Measurements from ENCODE around the gene OR10C1.

The OR10C1 gene

DNA sequence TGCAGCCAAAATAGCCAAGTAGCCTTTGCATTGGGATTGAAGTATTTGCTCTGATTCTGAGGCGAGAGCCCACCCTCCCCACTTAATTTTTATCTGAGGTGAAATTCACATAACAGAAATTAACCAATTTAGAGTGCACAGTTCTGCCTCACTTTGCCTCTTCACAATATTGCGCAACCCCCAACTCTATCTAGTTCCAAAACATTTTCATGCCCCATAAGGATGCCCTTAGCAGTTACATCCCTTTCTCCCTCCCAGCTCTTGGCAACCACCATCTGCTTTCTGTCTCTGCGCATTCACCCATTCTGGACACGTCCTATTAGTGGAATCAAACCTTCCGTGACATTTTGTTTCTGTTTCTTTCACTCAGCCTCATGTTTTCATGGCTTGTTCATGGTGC lies 39.6 kb downstream of the OR10C1 start:
- DNase-seq = no peak

DNA sequence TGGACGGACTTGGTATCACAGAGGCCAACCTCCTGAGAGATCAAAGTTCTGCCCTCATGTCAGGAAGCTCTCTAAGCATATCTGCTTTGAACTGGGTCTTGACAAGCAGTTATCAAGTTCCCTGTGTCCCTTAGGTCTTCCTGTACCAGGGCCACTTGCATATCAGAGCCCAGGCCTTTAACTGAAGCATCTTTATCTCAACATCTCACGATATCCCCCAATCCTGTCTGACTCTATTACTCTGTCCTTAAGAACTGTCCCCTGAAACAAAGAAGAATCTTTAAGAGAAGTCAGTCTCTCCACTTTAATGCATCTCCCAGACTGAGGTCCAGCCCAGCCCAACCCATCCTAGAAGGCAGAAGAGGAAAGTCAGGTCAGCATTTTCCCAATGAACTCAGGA lies 40.5 kb downstream of the OR10C1 start:
- DNase-seq = no peak

DNA sequence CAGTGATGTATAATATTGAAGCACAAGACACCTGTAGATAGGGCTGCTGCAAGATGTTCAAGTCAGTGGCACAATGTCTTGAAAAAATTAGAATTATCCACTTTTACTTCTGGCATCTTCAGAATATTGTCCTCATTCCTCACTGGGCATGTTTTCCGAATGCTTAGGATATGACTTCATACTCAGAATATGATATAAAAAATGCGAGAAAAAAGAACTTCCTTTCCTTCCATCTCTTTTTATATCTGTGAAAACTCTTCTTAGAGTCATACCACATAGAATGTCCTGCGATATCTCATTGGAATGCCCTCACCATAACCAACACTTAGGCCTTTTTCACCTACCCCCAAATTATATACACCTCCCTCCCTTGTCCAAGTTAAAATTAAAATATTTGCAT lies 44.1 kb downstream of the OR10C1 start:
- no peak for DNase-seq

DNA sequence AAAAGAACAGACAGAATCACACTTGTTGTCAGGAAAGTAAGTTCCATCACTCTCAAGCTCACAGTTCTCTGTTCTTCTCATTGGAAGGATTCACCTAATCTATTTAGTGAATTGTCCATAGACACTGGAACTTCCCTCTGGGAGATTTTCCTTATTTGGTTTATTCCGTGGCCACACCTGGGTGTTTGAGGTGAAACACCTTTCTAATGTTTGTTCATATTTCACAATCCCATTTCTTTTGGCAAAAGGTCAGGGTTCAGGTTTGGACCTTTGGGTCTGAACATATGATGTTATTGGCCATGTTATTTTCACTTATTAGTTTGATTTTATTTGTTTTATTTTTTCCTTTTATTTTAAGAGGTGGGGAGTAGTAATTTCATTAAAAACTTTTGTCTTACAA lies 44.6 kb downstream of the OR10C1 start:
- no peak for DNase-seq

DNA sequence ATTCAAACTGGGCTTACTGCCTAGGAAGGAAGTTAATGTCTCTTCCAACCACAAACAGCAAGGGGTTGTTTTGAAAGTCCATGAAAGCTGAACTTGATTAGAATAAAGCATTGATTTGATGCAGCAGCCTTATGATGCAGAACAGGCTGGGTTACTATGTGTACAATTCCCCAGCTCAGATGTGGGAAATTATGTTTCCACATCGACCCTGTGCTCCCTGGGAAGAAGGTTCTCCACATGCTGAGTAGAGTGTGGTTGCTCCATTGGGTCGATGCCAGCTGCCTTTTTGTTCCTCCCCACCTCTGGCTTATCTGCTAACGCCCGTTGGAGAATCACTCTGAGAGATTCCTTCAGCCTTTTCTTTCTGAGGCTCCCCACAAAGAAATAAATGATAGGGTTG lies 47.5 kb downstream of the OR10C1 start:
- DNase-seq = no peak

DNA sequence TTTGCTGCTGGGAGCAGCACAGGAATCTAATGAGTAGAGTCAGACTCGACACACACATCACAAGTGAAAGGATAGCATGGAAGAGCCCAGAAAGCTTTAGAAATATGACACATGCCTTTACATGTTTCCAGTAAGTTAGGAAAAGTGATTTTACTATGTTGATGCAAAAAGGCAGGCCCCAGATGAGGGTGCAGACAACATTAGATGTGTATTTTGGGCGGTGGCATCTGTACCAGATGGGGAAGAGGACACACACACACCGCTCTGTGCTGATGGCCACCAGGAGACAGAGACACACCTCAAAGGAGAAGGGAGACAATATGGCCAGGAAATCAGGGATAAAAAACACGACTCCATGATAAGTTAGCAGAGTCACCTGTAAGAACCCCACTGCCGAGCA lies 48.0 kb downstream of the OR10C1 start:
- no peak for DNase-seq

DNA sequence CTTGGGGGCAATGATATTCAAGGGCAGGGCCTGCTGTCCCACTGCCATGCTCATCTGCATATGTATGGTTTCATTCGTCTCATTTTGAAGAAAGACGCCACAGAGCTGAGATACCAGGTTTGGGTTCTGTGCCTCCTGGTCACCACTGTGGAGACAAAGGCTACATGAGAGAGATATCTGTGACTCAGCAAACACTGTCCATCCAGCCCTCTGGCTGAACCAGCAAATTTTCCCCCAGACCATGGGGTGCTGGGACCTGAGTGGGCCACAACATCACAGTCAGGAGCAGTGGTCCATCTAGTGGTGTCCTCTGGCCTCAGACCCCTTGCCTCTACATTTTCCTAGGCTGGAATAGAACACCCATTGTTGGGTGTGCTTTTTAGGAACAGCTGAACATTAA lies 48.6 kb downstream of the OR10C1 start, which contains the start of gene MAS1L:
Gene MAS1L (minus strand): TSS at position 297 of the 400 bp plus-strand sequence. CDS start 54 bp downstream, at position 243.
- no peak for DNase-seq

DNA sequence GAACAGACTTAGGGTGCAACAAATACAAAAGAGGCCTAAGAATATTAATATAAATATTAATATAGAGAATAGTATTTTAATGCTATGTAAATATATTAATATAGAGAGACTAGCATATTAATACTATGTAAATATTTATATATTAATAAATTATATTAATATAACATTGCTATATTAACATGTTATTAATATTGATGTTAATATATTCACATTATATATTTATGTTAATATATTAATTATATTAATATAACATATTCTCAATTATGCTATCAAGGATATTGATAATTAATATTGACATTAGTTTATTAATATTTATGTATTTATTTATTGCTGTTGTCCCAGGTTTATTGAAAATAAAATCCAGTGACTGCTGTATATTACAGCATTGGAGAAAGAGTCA lies 49.8 kb downstream of the OR10C1 start:
- no peak for DNase-seq

DNA sequence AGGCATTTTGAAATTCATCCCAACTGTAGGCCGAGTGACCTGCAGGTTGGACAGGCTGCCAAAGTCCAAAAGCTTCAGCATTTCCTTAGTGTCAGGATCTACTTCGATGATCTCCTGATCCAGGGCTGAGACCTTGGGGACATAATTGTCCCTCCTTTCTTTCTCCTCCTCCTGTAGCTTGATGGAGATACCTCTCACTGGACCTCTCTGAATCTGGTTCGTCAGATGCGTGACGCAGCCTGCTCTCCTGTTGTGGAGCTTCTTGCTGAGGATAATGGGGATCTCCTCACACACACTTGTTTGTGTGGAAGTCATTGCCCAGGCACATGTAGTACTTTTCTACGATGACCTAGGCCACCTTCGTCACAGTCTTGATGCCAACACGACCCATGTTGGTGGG lies 50.2 kb downstream of the OR10C1 start:
- no peak for DNase-seq

DNA sequence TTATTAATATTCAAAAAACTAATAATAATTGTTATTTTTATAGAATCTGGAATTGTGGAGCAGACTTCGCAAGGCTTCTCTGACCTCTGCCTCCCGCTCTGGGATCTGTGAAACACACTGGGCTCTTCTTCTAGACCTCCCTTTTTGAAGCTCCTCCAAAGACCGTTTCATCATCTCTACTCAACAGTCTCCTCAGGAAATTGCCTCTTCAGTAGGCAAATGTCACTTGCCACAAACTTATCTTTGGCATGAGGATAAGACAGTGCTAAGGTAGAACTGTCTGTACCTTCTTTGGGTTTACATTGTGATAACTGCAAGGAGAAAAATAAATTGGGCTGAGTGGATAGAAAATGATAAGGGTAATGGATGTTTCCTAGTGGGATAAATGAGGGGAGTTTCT lies 50.9 kb downstream of the OR10C1 start:
- no peak for DNase-seq

DNA sequence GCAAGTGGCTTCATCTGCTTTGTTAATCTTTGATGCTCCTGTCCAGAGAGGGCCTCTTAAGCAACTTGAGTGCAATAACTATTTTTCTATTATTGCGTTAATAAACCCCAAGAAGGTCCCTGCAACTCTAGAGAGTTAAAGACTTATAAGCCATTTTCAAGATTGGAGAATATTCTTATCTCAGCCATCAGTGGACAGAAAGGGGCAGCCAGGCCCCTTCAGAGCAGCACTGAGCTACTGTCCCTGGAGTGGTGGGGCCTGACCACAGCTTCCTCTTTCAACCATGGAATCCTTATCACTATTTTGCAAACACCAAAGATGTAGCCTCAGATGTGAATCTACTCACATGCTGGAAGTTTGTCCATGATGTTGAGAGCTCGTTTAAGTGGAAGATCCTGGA lies 51.4 kb downstream of the OR10C1 start:
- DNase-seq = no peak
